ENCODE measurements around the gene SH2D7.

SH2D7 gene

DNA sequence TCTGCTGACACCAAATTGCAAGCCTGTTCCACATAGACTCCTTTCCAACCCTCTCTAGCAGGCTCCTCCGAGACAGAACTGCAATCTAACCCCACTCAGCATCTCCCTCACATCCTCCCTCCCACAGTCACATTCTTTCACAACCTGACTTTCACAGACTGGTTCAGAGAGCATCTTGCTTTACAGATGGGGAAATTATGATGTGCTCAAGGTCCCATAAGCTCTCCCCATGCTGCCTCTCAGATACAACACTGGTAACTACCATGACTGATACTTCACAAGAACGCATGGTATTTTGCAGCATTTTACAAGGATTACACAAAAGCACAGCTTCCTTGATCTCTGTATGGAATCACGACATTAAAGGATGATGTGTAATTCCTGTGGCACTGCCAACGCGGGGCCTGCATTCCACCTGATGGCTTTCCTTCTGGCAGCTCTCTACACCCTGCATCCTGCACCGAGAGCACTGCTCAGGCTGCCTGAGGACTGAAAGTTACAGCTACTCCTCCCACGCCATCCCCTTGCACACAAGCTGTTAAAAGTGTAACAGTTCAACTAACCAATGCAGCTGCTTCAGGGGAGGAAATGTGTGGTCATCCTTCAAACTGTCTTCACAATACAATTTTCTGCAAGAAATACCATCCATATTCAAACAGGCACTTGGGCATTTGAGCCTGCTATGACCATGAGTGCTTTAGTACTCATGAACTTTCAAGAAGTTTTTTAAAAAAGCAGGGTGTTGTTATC, 42.5 kb upstream of the SH2D7 start:
- no peak overlapping the region for H3K4me3 ChIP-seq (ENCODE audit: low read length)
- TF ChIP-seq, protein P1, sequence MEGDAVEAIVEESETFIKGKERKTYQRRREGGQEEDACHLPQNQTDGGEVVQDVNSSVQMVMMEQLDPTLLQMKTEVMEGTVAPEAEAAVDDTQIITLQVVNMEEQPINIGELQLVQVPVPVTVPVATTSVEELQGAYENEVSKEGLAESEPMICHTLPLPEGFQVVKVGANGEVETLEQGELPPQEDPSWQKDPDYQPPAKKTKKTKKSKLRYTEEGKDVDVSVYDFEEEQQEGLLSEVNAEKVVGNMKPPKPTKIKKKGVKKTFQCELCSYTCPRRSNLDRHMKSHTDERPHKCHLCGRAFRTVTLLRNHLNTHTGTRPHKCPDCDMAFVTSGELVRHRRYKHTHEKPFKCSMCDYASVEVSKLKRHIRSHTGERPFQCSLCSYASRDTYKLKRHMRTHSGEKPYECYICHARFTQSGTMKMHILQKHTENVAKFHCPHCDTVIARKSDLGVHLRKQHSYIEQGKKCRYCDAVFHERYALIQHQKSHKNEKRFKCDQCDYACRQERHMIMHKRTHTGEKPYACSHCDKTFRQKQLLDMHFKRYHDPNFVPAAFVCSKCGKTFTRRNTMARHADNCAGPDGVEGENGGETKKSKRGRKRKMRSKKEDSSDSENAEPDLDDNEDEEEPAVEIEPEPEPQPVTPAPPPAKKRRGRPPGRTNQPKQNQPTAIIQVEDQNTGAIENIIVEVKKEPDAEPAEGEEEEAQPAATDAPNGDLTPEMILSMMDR (conservative IDR thresholded peaks at IDR 0.05; ENCODE audit: low read length) = no peak
- DNase-seq (ENCODE audit: low read depth) = peak; percentile 99

DNA sequence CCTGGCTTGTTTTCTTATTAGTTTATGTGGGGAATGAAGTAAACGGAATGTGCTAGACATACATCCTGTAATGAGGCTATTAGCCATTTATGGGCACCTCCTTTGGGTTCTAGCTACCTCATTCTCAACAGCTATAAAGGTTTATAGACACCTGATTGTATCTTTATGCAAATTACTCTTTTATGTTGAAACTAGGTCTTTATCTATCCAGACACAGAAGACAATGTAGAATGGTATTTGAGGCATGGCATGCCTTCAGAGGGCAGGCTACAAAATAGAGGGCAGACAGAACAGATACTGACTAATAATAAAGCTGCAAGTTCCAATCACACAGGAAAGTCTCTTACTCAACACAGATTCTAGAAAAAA, 41.9 kb upstream of the SH2D7 start:
- TF ChIP-seq, protein P1 (conservative IDR thresholded peaks at IDR 0.05; ENCODE audit: low read length) = no peak
- H3K4me3 ChIP-seq (ENCODE audit: low read length) = no peak overlapping the region
- DNase-seq (ENCODE audit: low read depth) = peak; percentile 49

DNA sequence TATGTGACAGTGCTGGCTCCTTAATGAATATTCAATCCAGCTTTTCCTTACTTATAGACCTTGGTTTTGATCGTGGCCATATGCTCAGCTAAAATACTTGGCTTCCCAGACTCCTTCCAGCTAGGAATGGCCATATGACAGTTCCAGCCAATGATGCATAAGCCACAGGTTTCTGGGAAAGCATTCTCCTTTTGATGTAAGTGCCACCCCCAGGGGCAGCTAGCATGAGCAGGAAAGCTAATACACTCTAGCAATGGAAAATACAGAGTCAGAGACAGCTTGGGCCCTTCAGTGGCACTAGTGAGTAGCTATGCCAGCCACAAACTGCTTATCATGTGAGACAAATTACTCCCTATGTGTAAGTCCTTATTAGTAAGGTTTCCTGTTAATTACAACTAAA, 41.5 kb upstream of the SH2D7 start:
- H3K4me3 ChIP-seq (ENCODE audit: low read length) = no peak overlapping the region
- peak; percentile 55 for DNase-seq (ENCODE audit: low read depth)
- TF ChIP-seq, protein P1 (conservative IDR thresholded peaks at IDR 0.05; ENCODE audit: low read length) = no peak

DNA sequence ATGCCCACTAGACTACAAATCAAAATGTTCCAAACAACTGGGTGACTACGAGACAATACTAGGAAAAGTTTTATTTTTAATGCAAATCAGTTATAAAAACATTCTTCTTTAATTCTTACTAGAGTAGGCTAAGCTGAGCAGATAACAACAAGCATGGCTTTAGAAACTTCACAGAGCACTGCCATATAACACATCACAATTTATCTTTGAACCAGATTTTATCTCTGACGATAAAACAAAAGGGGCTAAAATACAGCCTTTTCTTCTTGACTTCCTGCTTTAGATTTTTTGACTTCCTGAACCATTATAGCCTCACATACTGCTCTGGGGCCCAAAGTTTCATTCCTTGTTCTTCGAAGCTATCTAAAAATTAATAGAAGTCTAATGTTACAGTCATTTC, 40.8 kb upstream of the SH2D7 start:
- TF ChIP-seq, protein P1 (conservative IDR thresholded peaks at IDR 0.05; ENCODE audit: low read length) = no peak
- DNase-seq (ENCODE audit: low read depth) = no peak
- H3K4me3 ChIP-seq (ENCODE audit: low read length) = no peak overlapping the region

DNA sequence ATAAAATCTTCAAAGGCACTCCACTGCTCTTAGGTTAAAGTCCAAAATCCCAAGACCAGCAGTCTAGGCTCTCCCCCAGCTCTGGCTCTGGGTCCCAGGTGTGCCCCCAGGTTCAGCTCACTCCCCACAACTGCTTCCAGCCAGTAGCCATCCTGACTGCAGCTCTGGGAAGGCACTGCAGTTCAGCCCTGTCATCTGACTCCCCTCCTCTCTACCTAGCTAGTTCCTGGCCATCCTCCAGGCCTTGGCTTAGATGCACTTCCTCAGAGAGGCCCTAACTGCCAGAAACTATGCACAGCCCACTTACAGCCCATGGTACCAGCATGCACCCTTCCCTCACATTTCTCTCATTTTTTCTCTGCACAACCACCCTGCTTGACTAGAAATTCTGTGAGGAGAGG, 40.4 kb upstream of the SH2D7 start:
- TF ChIP-seq, protein P1 (conservative IDR thresholded peaks at IDR 0.05; ENCODE audit: low read length) = no peak
- no peak overlapping the region for H3K4me3 ChIP-seq (ENCODE audit: low read length)
- DNase-seq (ENCODE audit: low read depth) = no peak

DNA sequence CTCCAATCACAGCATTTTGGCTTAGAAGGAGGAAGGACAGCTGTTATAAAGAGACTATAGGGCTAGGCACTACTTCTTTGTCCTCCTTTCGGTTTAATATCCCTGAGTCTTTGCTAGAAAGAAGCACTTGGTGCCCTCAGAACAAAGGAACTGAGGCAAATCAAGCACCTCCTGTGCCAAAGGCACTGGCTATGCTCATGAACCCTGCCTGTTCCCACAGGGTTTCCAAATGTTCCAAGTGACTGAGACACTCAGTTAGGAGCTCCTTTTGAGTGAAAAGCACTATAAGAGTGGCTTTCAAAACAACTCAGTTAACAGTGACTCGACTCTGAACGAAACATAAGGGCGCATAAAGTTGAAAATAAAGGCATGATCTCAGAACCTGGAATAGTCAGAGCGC, 39.8 kb upstream of the SH2D7 start:
- DNase-seq (ENCODE audit: low read depth) = no peak
- TF ChIP-seq, protein P1 (conservative IDR thresholded peaks at IDR 0.05; ENCODE audit: low read length) = no peak

DNA sequence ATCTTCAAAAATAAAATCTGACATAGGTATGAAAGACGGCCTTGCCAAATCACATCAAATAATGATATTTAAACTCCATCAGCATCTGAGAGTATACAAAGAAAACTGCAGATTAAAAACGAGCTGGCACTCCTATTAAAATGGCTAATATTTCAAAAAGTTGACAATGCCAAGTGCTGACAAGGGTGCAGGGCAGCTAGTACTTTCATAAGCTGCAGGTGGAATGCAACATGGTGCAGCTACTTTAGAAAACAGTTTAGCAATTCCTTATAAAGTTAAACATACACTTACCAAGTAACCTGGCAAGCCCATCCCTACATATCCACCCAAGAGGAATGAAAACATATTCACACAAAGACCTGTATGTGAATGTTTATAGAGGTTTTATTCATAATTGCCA, 37.8 kb upstream of the SH2D7 start:
- TF ChIP-seq, protein P1 (conservative IDR thresholded peaks at IDR 0.05; ENCODE audit: low read length) = no peak
- DNase-seq (ENCODE audit: low read depth) = no peak
- no peak overlapping the region for H3K4me3 ChIP-seq (ENCODE audit: low read length)

More for the DNA sequence above, 39.8 kb upstream of the SH2D7 start:
- no peak overlapping the region for H3K4me3 ChIP-seq (ENCODE audit: low read length)

All from AG10803 (cell line).